Caco-2 (cell line): Measurements from ENCODE around the gene TTC28. TPM values are rescaled to one million over a fixed set of nuclear protein-coding genes. Genes with fewer than 3 reads are reported as not detected.
"Not testable (repeated sequence)": the region's sequence is repeated elsewhere in the genome, so short reads cannot be mapped to it uniquely, and the experiment has no call there.

Experiments used
- BruUV-seq: library from RNA; stranded (reverse); fragments of 400-500 nt; replicated peaks from 2 replicates; lab custom pipeline; 2021; lab: Mats Ljungman, UMichigan
- CTCF ChIA-PET: fragments of 300-600 bp; sonication (Branson Sonifier 250); formaldehyde crosslinking; loops from one replicate; lab custom pipeline; 2022; ENCODE audit warnings: antibody characterized with exemption; lab: Charles Lee
- POLR2A ChIA-PET: fragments of 300-600 bp; sonication (Branson Sonifier 250); formaldehyde crosslinking; loops from one replicate; lab custom pipeline; 2022; ENCODE audit warnings: antibody characterized with exemption; lab: Charles Lee
- DNase-seq, 2 experiments: peaks; one replicate each; pipeline versions ENCODE4 v3.0.0 to v3.0.0-alpha.2; 2020 to 2022
- H3K27me3 ChIP-seq: replicated peaks from 2 replicates; pipeline ENCODE4 v1.6.0; 2011; ENCODE audit warnings: low read length; ENCODE audit not compliant: control insufficient read depth, insufficient read depth
- H3K36me3 ChIP-seq: 2 replicates; pipeline ENCODE4 v1.5.1; 2011; ENCODE audit warnings: low read length; ENCODE audit not compliant: control insufficient read depth, insufficient read depth
- H3K4me1 ChIP-seq: fragments of 250-450 bp; sonication (Bioruptor Pico); 2 replicates; pipeline ENCODE4 v1.5.1; 2020; ENCODE audit warnings: mild to moderate bottlenecking
- H3K4me3 ChIP-seq: 2 replicates; pipeline ENCODE4 v1.5.1; 2011; ENCODE audit warnings: low read depth, mild to moderate bottlenecking, control low read depth, low read length
- H3K9me3 ChIP-seq: fragments of 250-450 bp; sonication (Bioruptor Pico); 2 replicates; pipeline ENCODE4 v1.5.1; 2020; ENCODE audit warnings: mild to moderate bottlenecking, moderate library complexity
- H3K27ac Mint-ChIP-seq: one replicate; pipeline ENCODE4 v1.8.0; 2022; ENCODE audit warnings: mixed read lengths; ENCODE audit not compliant: unreplicated experiment
- H3K27me3 Mint-ChIP-seq: one replicate; pipeline ENCODE4 v1.8.0; 2022; ENCODE audit warnings: mixed read lengths; ENCODE audit not compliant: insufficient read depth, unreplicated experiment
- H3K36me3 Mint-ChIP-seq: one replicate; pipeline ENCODE4 v1.8.0; 2022; ENCODE audit warnings: mild to moderate bottlenecking, mixed read lengths; ENCODE audit not compliant: insufficient read depth, unreplicated experiment
- H3K4me1 Mint-ChIP-seq: one replicate; pipeline ENCODE4 v1.8.0; 2022; ENCODE audit warnings: low read depth, mixed read lengths; ENCODE audit not compliant: unreplicated experiment
- H3K4me3 Mint-ChIP-seq: one replicate; pipeline ENCODE4 v1.8.0; 2022; ENCODE audit warnings: mild to moderate bottlenecking, moderate library complexity, mixed read lengths; ENCODE audit not compliant: unreplicated experiment
- H3K9me3 Mint-ChIP-seq: one replicate; pipeline ENCODE4 v1.8.0; 2022; ENCODE audit warnings: mixed read lengths; ENCODE audit not compliant: unreplicated experiment
- intact Hi-C: fragments of 100-400 bp; cut with micrococcal nuclease; formaldehyde crosslinking; loops from one replicate; pipeline ENCODE4 v1.10.0; 2022; ENCODE audit not compliant: unreplicated experiment
- total RNA-seq: library from RNA; stranded (reverse); gene quantifications from 2 replicates; pipeline ENCODE4 v1.2.3, GENCODE V29; 2022
- TF ChIP-seq, protein P1 (sequence below), 2 experiments: fragments of 200-600 bp in 1 of 2; IDR thresholded peaks; 1 replicate in 1 of 2; 2 replicates in 1 of 2; pipeline versions ENCODE4 v1.5.1 to v1.8.0; 2011 to 2022; ENCODE audit warnings: antibody characterized with exemption in 1 of 2, control low read depth in 1 of 2, inconsistent platforms in 1 of 2, low read depth in 1 of 2, low read length in 1 of 2, mild to moderate bottlenecking in 1 of 2, moderate library complexity in 1 of 2; ENCODE audit not compliant: insufficient read depth in 1 of 2, severe bottlenecking in 1 of 2, unreplicated experiment in 1 of 2

Gene TTC28
- total RNA-seq, 1 experiment from 2014 or later: 12.0 TPM

- Histone ChIP-seq H3K4me1 (no peaks in the 10 kb centered on the region), H3K4me3 (no peak overlapping the region), H3K9me3 (no peaks in the 10 kb centered on the region), H3K27me3 (no peaks in the 10 kb centered on the region), H3K36me3 (no peaks in the 10 kb centered on the region)
- ChIA-PET POLR2A (no interaction called here), CTCF (no interaction called here)
- Mint-ChIP-seq H3K27ac (no peak overlapping the region), H3K9me3 (no peaks in the 10 kb centered on the region), H3K27me3 (no peaks in the 10 kb centered on the region), H3K4me1 (peaks cover 8% of the 10 kb centered on the region), H3K4me3 (no peak overlapping the region), H3K36me3 (no peaks in the 10 kb centered on the region)
- no TSS peak for BruUV-seq
- intact Hi-C loops: no loop called here
- no peak for DNase-seq
- TF ChIP-seq, protein P1, sequence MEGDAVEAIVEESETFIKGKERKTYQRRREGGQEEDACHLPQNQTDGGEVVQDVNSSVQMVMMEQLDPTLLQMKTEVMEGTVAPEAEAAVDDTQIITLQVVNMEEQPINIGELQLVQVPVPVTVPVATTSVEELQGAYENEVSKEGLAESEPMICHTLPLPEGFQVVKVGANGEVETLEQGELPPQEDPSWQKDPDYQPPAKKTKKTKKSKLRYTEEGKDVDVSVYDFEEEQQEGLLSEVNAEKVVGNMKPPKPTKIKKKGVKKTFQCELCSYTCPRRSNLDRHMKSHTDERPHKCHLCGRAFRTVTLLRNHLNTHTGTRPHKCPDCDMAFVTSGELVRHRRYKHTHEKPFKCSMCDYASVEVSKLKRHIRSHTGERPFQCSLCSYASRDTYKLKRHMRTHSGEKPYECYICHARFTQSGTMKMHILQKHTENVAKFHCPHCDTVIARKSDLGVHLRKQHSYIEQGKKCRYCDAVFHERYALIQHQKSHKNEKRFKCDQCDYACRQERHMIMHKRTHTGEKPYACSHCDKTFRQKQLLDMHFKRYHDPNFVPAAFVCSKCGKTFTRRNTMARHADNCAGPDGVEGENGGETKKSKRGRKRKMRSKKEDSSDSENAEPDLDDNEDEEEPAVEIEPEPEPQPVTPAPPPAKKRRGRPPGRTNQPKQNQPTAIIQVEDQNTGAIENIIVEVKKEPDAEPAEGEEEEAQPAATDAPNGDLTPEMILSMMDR (IDR thresholded peaks at IDR 0.05; ENCODE audit: insufficient read depth in 1 of 2, low read depth in 1 of 2, low read length in 1 of 2, severe bottlenecking in 1 of 2, unreplicated experiment in 1 of 2): no peak
Observed at GRCh38 chr22:28474330-28474729, 205.3 kb downstream of the TTC28 start.

DNA sequence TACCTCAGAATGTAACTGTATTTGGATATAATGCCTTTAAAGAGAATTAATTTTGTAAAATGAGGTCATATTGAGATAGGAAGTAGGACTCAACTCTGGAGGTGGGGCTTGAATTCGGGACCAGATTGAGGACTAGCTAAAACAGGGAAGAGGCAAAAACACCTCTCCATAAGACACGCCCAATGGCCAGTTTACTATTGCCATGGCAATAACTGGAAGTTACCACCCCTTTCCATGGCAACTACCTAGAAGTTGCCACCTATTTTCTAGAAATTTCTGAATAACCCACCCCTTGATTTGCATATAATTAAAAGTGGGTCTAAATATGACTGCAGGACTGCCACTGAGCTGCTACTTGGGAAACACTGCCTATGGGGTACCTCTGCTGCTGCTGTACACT is 206.4 kb downstream of the TTC28 start:
- intact Hi-C loops: no loop called here
- Mint-ChIP-seq H3K36me3 (no peaks in the 10 kb centered on the region), H3K27me3 (peaks cover 3% of the 10 kb centered on the region), H3K9me3 (no peaks in the 10 kb centered on the region), H3K4me3 (no peak overlapping the region), H3K27ac (no peak overlapping the region), H3K4me1 (peaks cover 8% of the 10 kb centered on the region)
- BruUV-seq: no TSS peak
- no peak overlapping the region for H3K4me3 ChIP-seq
- no peaks in the 10 kb centered on the region for H3K36me3 ChIP-seq
- ChIA-PET CTCF (no interaction called here), POLR2A (no interaction called here)
- no peaks in the 10 kb centered on the region for H3K4me1 ChIP-seq
- TF ChIP-seq, protein P1 (IDR thresholded peaks at IDR 0.05; ENCODE audit: insufficient read depth in 1 of 2, low read depth in 1 of 2, low read length in 1 of 2, severe bottlenecking in 1 of 2, unreplicated experiment in 1 of 2): no peak
- no peak for DNase-seq
- no peaks in the 10 kb centered on the region for H3K9me3 ChIP-seq
- H3K27me3 ChIP-seq: no peaks in the 10 kb centered on the region

- H3K9me3 ChIP-seq, CTCF ChIA-PET, H3K27ac Mint-ChIP-seq, H3K9me3 Mint-ChIP-seq, H3K4me1 Mint-ChIP-seq, H3K36me3 ChIP-seq, H3K4me3 Mint-ChIP-seq, DNase-seq, H3K27me3 Mint-ChIP-seq, H3K36me3 Mint-ChIP-seq, H3K27me3 ChIP-seq, BruUV-seq, POLR2A ChIA-PET, intact Hi-C loops, H3K4me3 ChIP-seq, H3K4me1 ChIP-seq: not testable (repeated sequence)
Observed at GRCh38 chr22:28467055-28467454, 212.6 kb downstream of the TTC28 start.

- H3K9me3 ChIP-seq: no peaks in the 10 kb centered on the region
- H3K9me3 Mint-ChIP-seq: peaks cover 8% of the 10 kb centered on the region
- no TSS peak for BruUV-seq
- H3K4me1 ChIP-seq: no peaks in the 10 kb centered on the region
- no peaks in the 10 kb centered on the region for H3K36me3 Mint-ChIP-seq
- H3K4me3 ChIP-seq: no peak overlapping the region
- no peak overlapping the region for H3K27ac Mint-ChIP-seq
- intact Hi-C loops: no loop called here
- H3K36me3 ChIP-seq: no peaks in the 10 kb centered on the region
- no peak overlapping the region for H3K4me3 Mint-ChIP-seq
- TF ChIP-seq, protein P1 (IDR thresholded peaks at IDR 0.05; ENCODE audit: insufficient read depth in 1 of 2, low read depth in 1 of 2, low read length in 1 of 2, severe bottlenecking in 1 of 2, unreplicated experiment in 1 of 2): no peak
- no peaks in the 10 kb centered on the region for H3K27me3 ChIP-seq
- no peak for DNase-seq
- H3K4me1 Mint-ChIP-seq: peaks cover 7% of the 10 kb centered on the region
- ChIA-PET CTCF (no interaction called here), POLR2A (no interaction called here)
- H3K27me3 Mint-ChIP-seq: peaks cover 3% of the 10 kb centered on the region
Observed at GRCh38 chr22:28466399-28466798, 213.2 kb downstream of the TTC28 start.
